Activated CD4-positive, alpha-beta T cell treated with anti-CD3 and anti-CD28 coated beads for 24 hours (primary cell): ENCODE results near the gene CHD5.
"Not testable (repeated sequence)": the region's sequence is repeated elsewhere in the genome, so short reads cannot be mapped to it uniquely, and the experiment has no call there.

Experiments
- DNase-seq, 2 donors: peaks; one replicate each; pipeline ENCODE4 v3.0.0-alpha.2; 2020; ENCODE audit warnings: low read depth in 2 of 2

Gene CHD5

DNA sequence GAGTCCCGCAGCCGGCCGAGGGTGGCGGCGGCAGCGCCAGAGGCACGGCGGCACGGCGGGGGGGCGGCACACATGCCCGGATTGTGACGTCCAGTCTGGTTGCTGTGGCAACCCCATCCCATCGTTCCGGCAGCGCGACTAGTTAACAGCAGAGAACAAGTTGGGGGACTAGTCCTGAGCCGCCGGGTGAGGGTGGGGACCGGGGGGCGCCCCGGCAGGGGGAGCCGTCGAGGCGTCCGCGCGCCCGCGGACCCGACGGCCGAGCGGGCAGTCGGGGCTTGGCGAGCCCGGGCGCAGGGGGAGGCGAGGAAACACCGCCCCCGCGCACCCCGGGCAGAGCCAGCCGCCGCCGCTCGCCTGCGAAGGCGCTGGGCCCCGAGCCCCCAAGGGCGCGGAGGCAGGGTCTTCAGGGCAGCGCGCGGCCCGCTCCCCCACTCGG, at the start of gene CHD5:
TSS of gene CHD5 (minus strand) at position 54 of the 439 bp plus-strand sequence. CDS start 298 bp downstream, outside the sequence.
- DNase-seq: no peak

- DNase-seq: no peak
These were observed 45.5 kb upstream of the CHD5 start for GRCh38 chr1:6225651-6226050.

DNA sequence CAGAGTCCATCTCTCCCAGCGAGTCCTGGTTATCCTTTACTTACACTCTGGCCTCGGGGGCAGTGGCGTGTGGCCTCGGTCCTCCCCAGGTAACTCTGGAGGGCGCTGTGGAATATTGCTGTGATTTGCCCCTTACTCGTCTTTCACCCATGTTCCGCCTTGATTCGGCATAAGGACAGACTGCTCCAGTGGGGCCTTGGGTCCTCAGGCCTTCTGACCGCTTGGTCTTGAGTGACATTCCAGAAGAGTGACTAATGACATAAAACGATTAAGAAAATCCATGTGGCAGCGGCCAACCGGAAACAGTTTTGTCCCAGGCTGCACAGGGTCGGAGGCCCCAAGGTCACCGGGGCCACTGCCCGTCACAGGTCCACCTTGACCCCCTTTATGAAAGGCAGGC, 44.6 kb upstream of the CHD5 start:
- no peak for DNase-seq

- DNase-seq: no peak
These were observed 43.5 kb upstream of the CHD5 start for GRCh38 chr1:6223617-6224016.

DNA sequence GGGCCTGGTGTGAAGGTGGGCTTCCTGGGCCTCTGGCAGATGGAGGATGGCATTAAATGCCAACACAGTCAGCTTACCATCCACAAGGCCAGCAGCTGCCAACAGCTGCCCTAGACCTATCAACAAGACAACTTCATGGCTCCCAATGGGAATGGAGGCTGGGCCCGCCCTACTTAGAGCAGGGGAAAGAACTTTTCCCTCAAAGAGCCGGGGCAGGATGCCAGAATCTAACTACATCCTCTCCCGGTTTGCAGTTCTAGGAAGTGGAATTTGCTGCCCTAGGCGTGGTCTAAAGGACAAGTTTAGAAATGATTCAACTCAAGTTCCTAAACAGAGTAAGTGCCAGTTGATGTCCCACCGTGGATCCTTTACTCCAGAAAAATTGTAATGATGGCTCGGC, 42.5 kb upstream of the CHD5 start:
- DNase-seq: no peak

DNA sequence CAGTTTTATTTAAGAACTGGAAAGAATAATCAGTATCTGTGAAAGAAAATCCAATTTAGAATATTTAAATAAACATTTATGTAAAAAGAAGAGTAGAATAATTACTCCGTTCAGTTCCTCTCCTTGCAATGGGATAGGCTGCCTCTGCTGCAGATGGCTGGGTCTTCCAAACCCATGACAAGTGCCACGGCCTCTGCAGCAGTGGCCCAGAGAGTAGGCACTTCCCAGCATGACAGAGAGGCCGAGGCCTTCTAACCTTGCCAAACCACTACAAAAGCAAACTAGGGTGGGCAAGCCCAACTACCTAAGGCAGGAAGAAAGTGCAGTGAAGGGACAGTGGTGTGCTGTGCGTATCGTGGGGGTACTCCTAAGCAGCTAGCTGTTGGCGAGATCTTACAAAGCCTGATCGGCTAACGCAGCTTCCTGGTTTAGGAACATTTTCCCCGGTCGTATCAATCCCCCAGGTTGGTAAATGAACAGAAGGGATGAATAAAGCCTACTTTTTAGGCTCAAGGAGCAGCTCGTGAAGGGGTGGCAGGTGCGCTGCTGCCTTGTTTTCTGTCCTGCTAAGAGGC, 41.2 kb upstream of the CHD5 start:
- no peak for DNase-seq

DNA sequence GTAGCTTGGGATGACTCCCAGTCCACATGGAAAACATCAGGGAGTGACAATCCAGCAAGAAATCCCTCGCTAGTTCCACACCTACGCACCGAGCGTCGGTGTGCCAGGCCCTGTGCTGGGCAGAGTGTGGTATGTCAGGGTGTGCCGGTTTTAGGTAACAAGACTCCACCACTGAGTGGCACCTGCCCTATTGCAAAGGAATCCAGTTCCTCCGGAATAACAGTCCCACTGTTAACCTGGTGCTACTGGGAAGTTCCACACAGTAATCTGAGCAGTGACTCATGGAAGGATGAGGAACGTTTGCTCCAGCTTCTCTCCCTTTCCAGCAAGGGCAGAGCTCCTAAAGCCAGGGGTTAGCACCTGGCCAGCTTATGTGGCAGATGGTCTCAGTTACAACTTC, 40.1 kb upstream of the CHD5 start:
- no peak for DNase-seq

DNA sequence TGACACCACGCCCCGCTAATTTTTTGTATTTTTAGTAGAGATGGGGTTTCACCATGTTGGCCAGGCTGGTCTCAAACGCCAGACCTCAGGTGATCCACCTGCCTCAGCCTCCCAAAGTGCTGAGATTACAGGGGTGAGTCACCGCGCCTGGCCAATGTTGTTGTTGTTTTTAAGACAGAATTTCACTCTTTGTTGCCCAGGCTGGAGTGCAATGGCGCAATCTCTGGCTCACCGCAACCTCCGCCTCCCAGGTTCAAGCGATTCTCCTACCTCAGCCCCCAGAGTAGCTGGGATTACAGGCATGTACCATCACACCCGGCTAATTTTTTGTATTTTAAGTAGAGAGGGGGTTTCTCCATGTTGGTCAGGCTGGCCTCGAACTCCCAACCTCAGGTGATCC, 39.5 kb upstream of the CHD5 start:
- DNase-seq: not testable (repeated sequence)

DNA sequence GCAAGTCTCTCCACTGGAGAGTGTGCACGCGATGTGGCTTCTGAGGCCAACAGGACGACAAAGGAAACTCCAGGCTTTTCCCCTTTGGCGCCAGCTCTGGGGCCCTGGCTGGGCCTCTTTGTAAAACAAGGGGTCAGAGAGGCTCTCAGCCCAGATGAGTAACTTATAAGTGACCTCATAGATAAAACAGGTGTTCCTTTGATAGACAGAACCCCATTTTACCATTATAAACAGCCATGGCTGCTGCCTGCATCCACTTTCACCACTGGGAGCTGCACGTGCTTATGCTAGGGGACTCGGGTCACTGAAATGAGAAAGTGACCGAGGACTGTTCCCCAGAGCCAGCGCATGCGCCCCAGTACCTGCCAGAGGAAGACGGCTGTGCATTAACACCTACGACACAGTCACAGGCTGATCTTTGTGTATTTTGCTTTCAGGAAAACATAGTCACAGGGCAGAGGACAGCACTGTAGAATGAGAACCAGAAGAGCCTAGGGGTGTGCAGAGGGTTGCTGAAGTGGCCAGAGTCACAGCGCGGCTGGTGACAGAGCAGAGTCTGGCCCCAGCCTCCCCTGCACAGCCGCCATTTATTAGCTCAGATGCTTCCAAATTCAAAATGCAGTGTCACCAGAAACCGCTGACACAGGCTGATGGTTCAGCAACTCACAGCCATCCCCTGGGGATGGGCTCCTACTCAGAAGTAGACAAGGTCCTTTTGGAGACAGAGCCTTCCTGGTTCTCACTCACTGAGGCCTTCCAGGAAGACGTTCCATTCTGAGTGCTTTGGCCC, 38.4 kb upstream of the CHD5 start:
- DNase-seq: no peak

DNA sequence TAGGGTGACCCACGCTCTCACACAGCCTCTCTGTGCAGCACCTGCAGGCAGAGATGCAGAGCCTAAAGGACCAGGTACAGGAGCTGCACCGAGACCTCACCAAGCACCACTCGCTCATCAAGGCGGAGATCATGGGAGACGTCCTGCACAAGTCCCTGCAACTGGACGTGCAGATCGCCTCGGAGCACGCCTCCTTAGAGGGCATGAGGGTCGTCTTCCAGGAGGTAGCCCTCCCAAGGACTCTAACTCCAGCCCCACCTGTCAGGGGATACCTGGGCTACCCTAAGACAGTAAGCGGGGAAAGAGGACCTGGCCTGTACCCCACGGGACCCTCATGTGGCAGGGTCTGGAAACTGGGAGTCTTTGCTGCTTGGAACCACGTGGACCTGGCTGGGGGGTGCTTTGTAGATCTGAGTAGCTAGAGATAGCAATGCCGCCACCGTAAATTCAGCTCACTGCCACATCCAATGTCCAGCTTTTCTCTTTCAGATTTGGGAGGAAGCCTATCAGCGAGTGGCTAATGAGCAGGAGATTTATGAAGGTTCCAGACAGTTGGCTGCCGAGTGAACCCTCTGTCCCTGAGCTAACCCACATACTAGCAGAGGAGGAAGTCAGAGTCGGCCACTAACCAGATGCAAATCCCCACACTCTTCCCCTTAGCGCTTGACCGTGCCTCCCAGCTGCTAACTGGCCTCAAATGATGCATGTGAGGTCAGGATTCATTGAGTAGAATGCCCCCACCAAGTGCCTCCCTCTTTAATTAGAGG, 32.3 kb upstream of the CHD5 start:
- no peak for DNase-seq

- DNase-seq: no peak
These were observed 31.6 kb upstream of the CHD5 start for GRCh38 chr1:6211731-6212130.

DNA sequence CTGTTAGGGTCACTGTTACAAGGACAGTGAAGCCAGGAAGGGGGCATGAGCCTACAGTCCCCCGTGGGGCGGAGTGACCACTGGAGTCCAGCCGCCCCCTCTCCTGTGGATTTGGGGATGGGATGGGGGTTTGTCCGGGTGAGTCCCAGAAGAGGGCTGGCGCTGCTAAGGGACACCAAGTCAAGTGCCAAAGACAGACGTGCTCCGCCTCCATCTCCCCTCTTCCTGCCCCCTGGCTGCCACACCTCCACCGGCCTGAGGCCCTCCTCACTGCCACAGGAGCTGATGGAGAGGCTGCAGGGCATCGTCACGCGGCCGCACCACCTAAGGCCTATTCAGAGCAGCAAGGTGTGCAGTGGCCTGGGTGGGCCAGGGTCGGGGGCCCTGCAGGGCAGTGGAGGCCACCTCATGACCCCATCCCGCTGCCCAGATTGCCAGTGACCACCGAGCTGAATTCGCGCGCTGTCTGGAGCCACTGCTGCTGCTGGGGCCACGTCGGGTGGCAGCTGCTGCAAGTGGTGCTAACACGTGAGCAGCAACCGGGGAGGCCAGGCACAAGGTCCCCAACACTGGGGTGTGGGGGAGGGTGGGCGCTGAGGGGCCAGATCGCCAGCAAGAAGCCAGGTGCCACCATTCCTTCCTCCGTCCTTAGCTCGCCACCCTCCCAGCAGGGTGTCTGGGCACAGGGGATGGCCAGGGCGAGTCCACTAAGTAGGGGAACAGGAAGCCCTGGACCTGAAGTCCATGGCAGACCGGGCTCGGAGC, 30.7 kb upstream of the CHD5 start:
- DNase-seq: no peak

DNA sequence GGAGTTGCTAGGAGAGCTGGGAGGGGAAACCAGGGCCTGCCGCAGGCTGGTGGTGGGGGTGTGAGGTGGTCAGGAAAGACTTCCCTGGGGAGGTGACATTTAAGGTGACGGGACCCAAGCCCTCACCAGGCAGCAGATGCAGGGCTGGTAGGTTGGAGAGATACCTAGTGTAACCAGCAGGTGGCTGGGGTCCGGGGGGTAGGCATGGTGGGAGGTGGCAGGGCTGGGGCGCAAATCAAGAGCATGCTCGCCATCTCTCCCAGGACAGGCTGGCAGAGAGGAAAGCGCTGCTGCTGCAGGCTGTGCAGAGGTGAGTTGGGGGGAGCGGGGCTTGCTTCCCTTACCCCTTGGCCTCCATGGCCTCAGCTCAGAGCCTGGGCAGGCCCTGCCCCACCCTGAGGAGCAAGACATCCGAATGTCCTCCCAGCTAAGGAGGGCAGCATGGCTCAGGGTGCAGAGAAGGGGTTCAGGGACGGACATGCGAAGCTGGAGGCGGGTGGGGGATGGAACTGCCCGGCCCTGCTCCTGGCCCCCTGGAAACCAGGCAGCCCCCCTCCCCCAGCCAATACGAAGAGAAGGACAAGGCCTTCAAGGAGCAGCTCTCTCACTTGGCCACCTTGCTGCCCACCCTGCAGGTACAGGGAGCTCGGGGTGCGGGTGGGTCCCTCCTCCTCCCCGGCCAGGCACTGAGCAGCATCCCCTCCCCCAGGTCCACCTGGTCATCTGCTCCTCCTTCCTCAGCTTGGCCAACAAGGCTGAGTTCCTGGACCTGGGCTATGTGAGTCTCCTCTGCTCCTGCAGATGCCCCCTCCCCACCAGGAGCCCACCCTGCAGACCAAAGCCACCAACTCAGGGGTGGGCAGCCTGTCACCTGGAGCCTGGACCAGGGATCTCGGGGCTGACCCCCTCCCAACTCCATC, 29.8 kb upstream of the CHD5 start:
- DNase-seq: no peak

DNA sequence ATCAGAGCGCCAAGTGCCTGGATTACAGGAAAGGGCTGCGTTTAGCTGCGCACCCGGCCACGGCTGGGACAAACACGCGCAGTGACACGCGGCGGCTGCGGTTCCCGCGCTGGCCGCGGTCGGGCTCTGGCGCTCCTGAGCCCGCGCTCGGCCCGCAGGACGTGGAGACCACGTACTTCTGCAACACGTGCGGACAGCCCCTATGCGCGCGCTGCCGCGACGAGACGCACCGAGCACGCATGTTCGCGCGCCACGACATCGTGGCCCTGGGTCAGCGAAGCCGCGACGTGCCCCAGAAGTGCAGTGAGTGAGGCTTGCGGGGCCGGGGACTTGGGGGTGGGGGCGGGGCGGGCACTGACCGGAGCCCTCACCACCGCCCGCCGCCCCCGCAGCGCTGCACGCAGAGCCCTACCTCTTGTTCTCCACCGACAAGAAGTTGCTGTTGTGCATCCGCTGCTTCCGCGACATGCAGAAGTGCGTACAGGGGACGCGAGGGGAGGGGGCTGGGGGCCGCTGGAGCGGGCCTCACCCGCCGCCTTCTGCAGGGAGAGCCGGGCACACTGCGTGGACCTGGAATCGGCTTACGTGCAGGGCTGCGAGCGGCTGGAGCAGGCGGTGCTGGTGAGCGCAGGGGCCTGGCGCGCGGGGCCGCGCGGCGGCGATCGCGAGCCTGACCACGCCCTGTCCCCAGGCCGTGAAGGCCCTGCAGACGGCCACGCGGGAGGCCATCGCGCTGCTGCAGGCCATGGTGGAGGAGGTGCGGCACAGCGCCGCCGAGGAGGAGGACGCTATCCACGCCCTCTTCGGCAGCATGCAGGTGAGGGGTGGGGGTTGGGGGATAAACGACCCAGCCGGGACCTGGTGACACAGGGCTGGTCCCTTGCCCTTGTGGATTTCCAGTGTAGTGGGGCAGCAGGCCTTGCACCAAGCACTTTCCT, 28.9 kb upstream of the CHD5 start:
- DNase-seq: no peak

DNA sequence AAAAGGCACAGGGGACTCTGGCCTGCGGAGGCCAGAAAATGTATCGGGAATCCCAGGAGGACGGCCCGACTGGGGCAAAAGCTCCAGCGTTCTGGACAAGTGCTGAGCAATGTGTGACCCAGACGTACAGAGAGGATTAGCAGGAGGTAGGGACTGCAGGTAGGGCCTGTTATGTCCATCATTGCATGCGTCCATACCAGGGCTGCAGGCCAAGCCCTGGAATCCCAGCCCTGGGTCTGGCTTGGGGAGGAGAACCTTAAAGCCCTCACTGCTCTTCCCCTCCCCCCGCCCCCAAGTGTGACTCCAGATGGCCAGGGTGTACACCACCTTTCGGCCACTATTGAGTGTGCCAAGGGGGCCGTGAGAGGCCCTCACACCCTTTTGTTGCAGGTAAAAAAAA, 27.8 kb upstream of the CHD5 start:
- no peak for DNase-seq

- DNase-seq: no peak
These were observed 27.2 kb upstream of the CHD5 start for GRCh38 chr1:6207075-6207885.

- DNase-seq: no peak
These were observed 26.4 kb upstream of the CHD5 start for GRCh38 chr1:6206520-6206855.

GRCh38 chr1:6205849-6206519, 25.9 kb upstream of the CHD5 start, which contains the start of gene RNF207:
Gene RNF207, plus strand, starts transcription at chr1:6206119. Its CDS starts 417 bp downstream, at chr1:6206536.
- DNase-seq: peak; percentile 42 to 59
